Astrocyte (in vitro differentiated cells and primary cell): Measurements from ENCODE around the gene XRCC5. TPM values are rescaled to one million over a fixed set of nuclear protein-coding genes. Genes with fewer than 3 reads are reported as not detected.
A peak's percentile ranks its signal among the peaks of the same experiment; 100 is the strongest.

Source experiments
- DNase-seq: peaks from one replicate; pipeline ENCODE4 v3.0.0-alpha.2; 2010; ENCODE audit warnings: low read depth
- FAIRE-seq: peaks from 2 replicates; lab custom pipeline; 2011; peaks lifted over from hg19 to GRCh38; lab: Jason Lieb, UNC
- H2AFZ ChIP-seq: 2 replicates; pipeline ENCODE4 v1.6.0; 2012; ENCODE audit warnings: low read depth, low read length, inconsistent platforms
- H3K27ac ChIP-seq: 2 replicates; pipeline ENCODE4 v1.5.1; 2011; ENCODE audit warnings: low read depth, low read length, inconsistent platforms
- H3K27me3 ChIP-seq: 2 replicates; pipeline ENCODE4 v1.6.0; 2011; ENCODE audit warnings: low read length, inconsistent platforms; ENCODE audit not compliant: insufficient read depth
- H3K36me3 ChIP-seq: 2 replicates; pipeline ENCODE4 v1.5.1; 2011; ENCODE audit warnings: low read length, inconsistent platforms; ENCODE audit not compliant: insufficient read depth
- H3K4me1 ChIP-seq: 2 replicates; pipeline ENCODE4 v1.5.1; 2011; ENCODE audit warnings: low read length, inconsistent platforms; ENCODE audit not compliant: insufficient read depth
- H3K4me2 ChIP-seq: 2 replicates; pipeline ENCODE4 v1.6.0; 2012; ENCODE audit warnings: low read length, inconsistent platforms
- H3K4me3 ChIP-seq: 2 replicates; pipeline ENCODE4 v1.5.1; 2011; ENCODE audit warnings: low read depth, mild to moderate bottlenecking, low read length, inconsistent platforms; ENCODE audit not compliant: insufficient read depth
- H3K79me2 ChIP-seq: 2 replicates; pipeline ENCODE4 v1.6.0; 2012; ENCODE audit warnings: mild to moderate bottlenecking, low read length, inconsistent platforms; ENCODE audit not compliant: insufficient read depth
- H3K9ac ChIP-seq: 2 replicates; pipeline ENCODE4 v1.6.0; 2012; ENCODE audit warnings: mild to moderate bottlenecking, low read length, inconsistent platforms
- H3K9me3 ChIP-seq: 2 replicates; pipeline ENCODE4 v1.5.1; 2012; ENCODE audit warnings: low read depth, mild to moderate bottlenecking, low read length, inconsistent platforms; ENCODE audit not compliant: insufficient read depth
- H4K20me1 ChIP-seq: 2 replicates; pipeline ENCODE4 v1.6.0; 2012; ENCODE audit warnings: low read length, inconsistent platforms; ENCODE audit not compliant: insufficient read depth
- H3K27ac Mint-ChIP-seq: one replicate; pipeline ENCODE4 v1.8.0; 2021; ENCODE audit warnings: mild to moderate bottlenecking, mixed read lengths; ENCODE audit not compliant: unreplicated experiment
- H3K27me3 Mint-ChIP-seq: one replicate; pipeline ENCODE4 v1.8.0; 2021; ENCODE audit warnings: low read depth, mixed read lengths; ENCODE audit not compliant: unreplicated experiment
- H3K36me3 Mint-ChIP-seq: one replicate; pipeline ENCODE4 v1.8.0; 2021; ENCODE audit warnings: low read depth, mixed read lengths; ENCODE audit not compliant: unreplicated experiment
- H3K4me1 Mint-ChIP-seq: one replicate; pipeline ENCODE4 v1.8.0; 2021; ENCODE audit warnings: low read depth, mixed read lengths; ENCODE audit not compliant: unreplicated experiment
- H3K4me3 Mint-ChIP-seq: one replicate; pipeline ENCODE4 v1.8.0; 2021; ENCODE audit warnings: mild to moderate bottlenecking, moderate library complexity, mixed read lengths; ENCODE audit not compliant: unreplicated experiment
- H3K9me3 Mint-ChIP-seq: one replicate; pipeline ENCODE4 v1.8.0; 2021; ENCODE audit warnings: mild to moderate bottlenecking, mixed read lengths; ENCODE audit not compliant: unreplicated experiment
- EZH2 ChIP-seq: IDR thresholded peaks from 2 replicates; pipeline ENCODE4 v1.6.1; 2012; ENCODE audit warnings: mild to moderate bottlenecking, low read length, inconsistent platforms; ENCODE audit not compliant: insufficient read depth
- total RNA-seq: library from RNA; stranded (reverse); gene quantifications from 2 replicates; pipeline ENCODE4 v1.2.1, GENCODE V29; 2021
- TF ChIP-seq, protein P1 (sequence below): IDR thresholded peaks from 2 replicates; pipeline ENCODE4 v1.5.1; 2011; ENCODE audit warnings: low read depth, mild to moderate bottlenecking, inconsistent platforms, low read length, moderate library complexity; ENCODE audit not compliant: insufficient read depth

The XRCC5 gene
- total RNA-seq, 1 donor from 2014 or later = 249 TPM

DNA sequence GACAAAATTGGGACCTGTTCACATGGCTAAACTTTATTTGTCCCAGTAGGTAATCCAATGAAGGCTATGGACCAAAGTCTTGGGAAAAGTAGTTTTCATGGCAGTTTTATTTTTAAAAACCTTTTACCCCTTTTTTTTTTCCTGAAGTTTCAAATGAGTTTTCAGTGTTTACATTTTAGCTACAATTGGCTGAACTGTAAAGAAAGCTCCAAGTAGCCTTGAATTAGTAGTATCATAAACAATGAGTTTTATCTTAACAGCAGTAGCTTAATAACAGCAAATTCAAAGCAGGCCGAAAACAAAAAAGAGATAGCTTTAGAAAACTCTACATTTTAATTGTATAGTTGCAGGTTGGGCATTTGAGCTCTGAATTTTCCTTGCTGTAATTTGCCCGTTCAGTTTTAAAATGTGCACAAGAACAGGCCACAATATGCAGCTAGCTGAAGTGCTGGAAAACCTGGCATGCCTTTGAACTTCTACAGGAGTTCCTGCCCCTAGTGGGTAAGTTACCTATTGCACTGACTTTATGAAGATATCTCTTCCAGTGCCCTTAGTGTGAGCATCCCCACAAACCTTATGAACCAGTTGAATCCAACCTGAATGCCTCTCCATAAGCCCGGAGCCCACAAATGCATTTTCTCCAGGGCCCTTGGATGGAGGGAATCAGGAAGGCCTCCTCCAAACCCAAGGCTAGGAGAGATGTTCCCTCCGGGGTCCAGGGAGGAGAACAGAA is 106.7 kb downstream of the XRCC5 start:
- H3K4me1 Mint-ChIP-seq = peaks cover 42% of the 10 kb centered on the region
- no peaks in the 10 kb centered on the region for H3K9me3 Mint-ChIP-seq
- H3K27ac Mint-ChIP-seq = no peak overlapping the region
- DNase-seq (no peak), FAIRE-seq (no peak)
- TF ChIP-seq, protein P1, sequence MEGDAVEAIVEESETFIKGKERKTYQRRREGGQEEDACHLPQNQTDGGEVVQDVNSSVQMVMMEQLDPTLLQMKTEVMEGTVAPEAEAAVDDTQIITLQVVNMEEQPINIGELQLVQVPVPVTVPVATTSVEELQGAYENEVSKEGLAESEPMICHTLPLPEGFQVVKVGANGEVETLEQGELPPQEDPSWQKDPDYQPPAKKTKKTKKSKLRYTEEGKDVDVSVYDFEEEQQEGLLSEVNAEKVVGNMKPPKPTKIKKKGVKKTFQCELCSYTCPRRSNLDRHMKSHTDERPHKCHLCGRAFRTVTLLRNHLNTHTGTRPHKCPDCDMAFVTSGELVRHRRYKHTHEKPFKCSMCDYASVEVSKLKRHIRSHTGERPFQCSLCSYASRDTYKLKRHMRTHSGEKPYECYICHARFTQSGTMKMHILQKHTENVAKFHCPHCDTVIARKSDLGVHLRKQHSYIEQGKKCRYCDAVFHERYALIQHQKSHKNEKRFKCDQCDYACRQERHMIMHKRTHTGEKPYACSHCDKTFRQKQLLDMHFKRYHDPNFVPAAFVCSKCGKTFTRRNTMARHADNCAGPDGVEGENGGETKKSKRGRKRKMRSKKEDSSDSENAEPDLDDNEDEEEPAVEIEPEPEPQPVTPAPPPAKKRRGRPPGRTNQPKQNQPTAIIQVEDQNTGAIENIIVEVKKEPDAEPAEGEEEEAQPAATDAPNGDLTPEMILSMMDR = peak; percentile 35
- no peak for TF ChIP-seq EZH2
- peaks cover 24% of the 10 kb centered on the region for H3K4me1 ChIP-seq
- H3K4me3 ChIP-seq = no peak overlapping the region
- no peak overlapping the region for H3K27ac ChIP-seq
- no peaks in the 10 kb centered on the region for H3K27me3 ChIP-seq
- no peak overlapping the region for H2AFZ ChIP-seq
- H3K27me3 Mint-ChIP-seq = no peaks in the 10 kb centered on the region
- H4K20me1 ChIP-seq = no peaks in the 10 kb centered on the region
- no peak overlapping the region for H3K4me2 ChIP-seq
- no peaks in the 10 kb centered on the region for H3K79me2 ChIP-seq
- H3K36me3 Mint-ChIP-seq = peaks cover 8% of the 10 kb centered on the region
- H3K36me3 ChIP-seq = peaks cover 5% of the 10 kb centered on the region
- no peaks in the 10 kb centered on the region for H3K9me3 ChIP-seq
- no peak overlapping the region for H3K9ac ChIP-seq
- no peak overlapping the region for H3K4me3 Mint-ChIP-seq

DNA sequence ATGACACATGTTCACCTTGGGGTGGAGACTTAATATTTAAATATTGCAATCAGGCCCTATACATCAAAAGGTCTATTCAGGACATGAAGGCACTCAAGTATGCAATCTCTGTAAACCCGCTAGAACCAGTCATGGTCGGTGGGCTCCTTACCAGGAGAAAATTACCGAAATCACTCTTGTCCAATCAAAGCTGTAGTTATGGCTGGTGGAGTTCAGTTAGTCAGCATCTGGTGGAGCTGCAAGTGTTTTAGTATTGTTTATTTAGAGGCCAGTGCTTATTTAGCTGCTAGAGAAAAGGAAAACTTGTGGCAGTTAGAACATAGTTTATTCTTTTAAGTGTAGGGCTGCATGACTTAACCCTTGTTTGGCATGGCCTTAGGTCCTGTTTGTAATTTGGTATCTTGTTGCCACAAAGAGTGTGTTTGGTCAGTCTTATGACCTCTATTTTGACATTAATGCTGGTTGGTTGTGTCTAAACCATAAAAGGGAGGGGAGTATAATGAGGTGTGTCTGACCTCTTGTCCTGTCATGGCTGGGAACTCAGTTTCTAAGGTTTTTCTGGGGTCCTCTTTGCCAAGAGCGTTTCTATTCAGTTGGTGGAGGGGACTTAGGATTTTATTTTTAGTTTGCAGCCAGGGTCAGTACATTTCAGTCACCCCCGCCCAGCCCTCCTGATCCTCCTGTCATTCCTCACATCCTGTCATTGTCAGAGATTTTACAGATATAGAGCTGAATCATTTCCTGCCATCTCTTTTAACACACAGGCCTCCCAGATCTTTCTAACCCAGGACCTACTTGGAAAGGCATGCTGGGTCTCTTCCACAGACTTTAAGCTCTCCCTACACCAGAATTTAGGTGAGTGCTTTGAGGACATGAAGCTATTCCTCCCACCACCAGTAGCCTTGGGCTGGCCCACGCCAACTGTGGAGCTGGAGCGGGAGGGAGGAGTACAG is 108.1 kb downstream of the XRCC5 start:
- FAIRE-seq (no peak), DNase-seq (peak; percentile 46)
- Histone ChIP-seq H3K27me3 (no peaks in the 10 kb centered on the region), H4K20me1 (no peaks in the 10 kb centered on the region), H3K36me3 (peaks cover 1% of the 10 kb centered on the region), H3K9ac (peak overlapping the region; percentile 12), H3K4me1 (peaks cover 31% of the 10 kb centered on the region), H3K27ac (peak overlapping the region; percentile 42), H3K4me3 (no peak overlapping the region), H3K79me2 (no peaks in the 10 kb centered on the region), H3K9me3 (no peaks in the 10 kb centered on the region), H3K4me2 (peak overlapping the region; percentile 65), H2AFZ (no peak overlapping the region)
- TF ChIP-seq, protein P1 = no peak
- TF ChIP-seq EZH2 = no peak
- Mint-ChIP-seq H3K4me3 (peak overlapping the region; percentile 4), H3K36me3 (peaks cover 11% of the 10 kb centered on the region), H3K27ac (peak overlapping the region; percentile 87), H3K4me1 (peaks cover 37% of the 10 kb centered on the region), H3K9me3 (no peaks in the 10 kb centered on the region), H3K27me3 (no peaks in the 10 kb centered on the region)
